ENCODE data around the gene RSAD2. TPM values are rescaled to one million over a fixed set of nuclear protein-coding genes. Genes with fewer than 3 reads are reported as not detected.
"Not testable (repeated sequence)": the region's sequence is repeated elsewhere in the genome, so short reads cannot be mapped to it uniquely, and the experiment has no call there.

RSAD2 gene
- total and polyA plus RNA-seq, 8 donors = 0.45 to 9.2 (median 1.4) TPM; not detected in 2

DNA sequence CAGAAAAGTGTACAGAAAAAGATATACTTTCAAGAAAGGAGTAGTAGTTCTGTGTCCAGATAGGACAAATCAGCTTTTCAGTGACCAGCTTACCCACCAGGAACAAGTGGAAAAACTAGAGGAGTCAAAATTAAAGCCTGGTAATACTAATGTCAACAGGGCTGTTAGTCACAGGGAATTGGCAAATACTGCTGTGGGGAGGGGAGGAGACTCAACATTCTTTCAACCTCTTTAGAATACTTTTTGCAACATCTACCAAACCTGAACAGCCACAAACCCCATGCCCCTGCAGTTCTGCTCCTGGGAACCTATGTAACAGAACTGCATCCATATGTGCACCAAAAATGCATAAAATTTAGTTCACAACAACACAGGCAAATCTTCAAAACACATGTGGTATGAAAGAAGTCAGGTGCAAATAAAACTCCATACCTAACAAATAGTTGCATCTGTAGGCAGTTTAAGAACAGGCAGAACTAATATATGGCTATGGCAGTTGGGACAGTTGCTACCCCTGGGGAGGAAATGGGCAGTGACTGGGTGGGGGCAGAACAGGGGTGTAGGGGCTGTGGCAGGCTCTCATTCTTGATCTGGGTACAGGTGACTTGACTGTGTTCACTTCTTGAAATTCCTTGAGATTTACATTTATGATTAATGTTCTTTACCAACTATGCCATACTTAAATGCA lies 21.6 kb upstream of the RSAD2 start:
- Histone ChIP-seq H3K36me3 (peaks cover 18 to 84% (median 61%) of the 10 kb centered on the region in 4 donors), H3K27me3 (no peaks in the 10 kb centered on the region), H3K27ac (no peak overlapping the region), H3K4me1 (peaks cover 0 to 10% (median 0%) of the 10 kb centered on the region in 4 donors), H3K9me3 (peaks cover 0 to 28% (median 16%) of the 10 kb centered on the region in 4 donors), H3K4me3 (no peak overlapping the region)
- TF ChIP-seq POLR2AphosphoS5 (IDR thresholded peaks at IDR 0.05) (no peak), EP300 (IDR thresholded peaks at IDR 0.05) (no peak), POLR2A (IDR thresholded peaks at IDR 0.05) (no peak)
- TF ChIP-seq, protein P1, sequence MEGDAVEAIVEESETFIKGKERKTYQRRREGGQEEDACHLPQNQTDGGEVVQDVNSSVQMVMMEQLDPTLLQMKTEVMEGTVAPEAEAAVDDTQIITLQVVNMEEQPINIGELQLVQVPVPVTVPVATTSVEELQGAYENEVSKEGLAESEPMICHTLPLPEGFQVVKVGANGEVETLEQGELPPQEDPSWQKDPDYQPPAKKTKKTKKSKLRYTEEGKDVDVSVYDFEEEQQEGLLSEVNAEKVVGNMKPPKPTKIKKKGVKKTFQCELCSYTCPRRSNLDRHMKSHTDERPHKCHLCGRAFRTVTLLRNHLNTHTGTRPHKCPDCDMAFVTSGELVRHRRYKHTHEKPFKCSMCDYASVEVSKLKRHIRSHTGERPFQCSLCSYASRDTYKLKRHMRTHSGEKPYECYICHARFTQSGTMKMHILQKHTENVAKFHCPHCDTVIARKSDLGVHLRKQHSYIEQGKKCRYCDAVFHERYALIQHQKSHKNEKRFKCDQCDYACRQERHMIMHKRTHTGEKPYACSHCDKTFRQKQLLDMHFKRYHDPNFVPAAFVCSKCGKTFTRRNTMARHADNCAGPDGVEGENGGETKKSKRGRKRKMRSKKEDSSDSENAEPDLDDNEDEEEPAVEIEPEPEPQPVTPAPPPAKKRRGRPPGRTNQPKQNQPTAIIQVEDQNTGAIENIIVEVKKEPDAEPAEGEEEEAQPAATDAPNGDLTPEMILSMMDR (IDR thresholded peaks at IDR 0.05) = no peak
- intact Hi-C loops (cut with DNase I; ENCODE audit: low total_unique reads) = no loop called here
- peak in 1 of 2 donors; percentile 48 for DNase-seq

DNA sequence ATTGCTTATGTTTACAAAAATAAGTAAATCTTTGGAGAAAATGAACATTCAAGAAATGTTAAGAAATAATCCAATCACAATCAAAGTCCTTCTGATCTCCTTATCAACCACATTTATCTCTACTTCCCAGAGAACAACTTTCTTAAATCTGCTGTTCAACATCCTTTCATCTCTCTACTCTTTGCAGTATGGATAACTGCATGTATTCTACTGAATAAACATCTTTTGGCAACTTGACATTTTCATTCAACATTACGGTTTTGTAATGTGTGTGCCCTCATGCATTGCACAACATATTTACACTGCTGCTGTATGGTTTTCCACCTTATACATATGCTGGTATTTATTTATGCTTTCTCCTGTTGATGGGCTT lies 21.0 kb upstream of the RSAD2 start:
- H3K36me3 ChIP-seq = peaks cover 15 to 84% (median 60%) of the 10 kb centered on the region in 4 donors
- DNase-seq = no peak
- no peak overlapping the region for H3K4me3 ChIP-seq
- TF ChIP-seq POLR2A (IDR thresholded peaks at IDR 0.05) (no peak), EP300 (IDR thresholded peaks at IDR 0.05) (no peak), POLR2AphosphoS5 (IDR thresholded peaks at IDR 0.05) (no peak)
- TF ChIP-seq, protein P1 (IDR thresholded peaks at IDR 0.05) = no peak
- H3K4me1 ChIP-seq = peaks cover 0 to 10% (median 0%) of the 10 kb centered on the region in 4 donors
- peaks cover 0 to 28% (median 13%) of the 10 kb centered on the region in 4 donors for H3K9me3 ChIP-seq
- intact Hi-C loops (cut with DNase I; ENCODE audit: low total_unique reads) = no loop called here
- WGBS, 5 donors = 48 to 82% (median 63%) methylated on average over 1 of the region's 1 CpG
- no peaks in the 10 kb centered on the region for H3K27me3 ChIP-seq
- no peak overlapping the region for H3K27ac ChIP-seq

DNA sequence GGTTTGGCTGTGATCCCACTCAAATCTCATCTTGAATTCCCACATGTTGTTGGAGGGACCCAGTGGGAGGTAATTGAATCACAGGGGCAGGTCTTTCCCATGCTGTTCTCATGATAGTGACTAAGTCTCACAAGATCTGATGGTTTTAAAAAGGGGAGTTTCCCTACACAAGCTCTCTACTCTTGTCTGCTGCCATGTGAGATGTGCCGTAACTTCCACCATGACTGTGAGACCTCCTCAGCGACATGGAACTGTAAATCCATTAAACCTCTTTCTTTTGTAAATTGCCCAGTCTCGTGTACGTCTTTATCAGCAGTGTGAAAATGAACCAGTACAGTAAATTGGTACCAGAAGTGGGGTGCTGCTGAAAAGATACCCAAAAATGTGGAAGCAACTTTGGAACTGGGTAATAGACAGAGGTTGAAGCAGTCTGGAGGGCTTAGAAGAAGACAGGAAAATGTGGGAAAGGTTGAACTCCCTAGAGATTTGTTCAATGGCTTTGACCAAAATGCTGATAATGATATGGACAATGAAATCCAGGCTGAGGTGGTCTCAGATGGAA lies 19.0 kb upstream of the RSAD2 start:
- H3K36me3 ChIP-seq = peaks cover 15 to 79% (median 56%) of the 10 kb centered on the region in 4 donors
- 95 to 98% (median 97%) methylated on average over 4 of the region's 4 CpGs for WGBS, 5 donors
- DNase-seq = not testable (repeated sequence)

DNA sequence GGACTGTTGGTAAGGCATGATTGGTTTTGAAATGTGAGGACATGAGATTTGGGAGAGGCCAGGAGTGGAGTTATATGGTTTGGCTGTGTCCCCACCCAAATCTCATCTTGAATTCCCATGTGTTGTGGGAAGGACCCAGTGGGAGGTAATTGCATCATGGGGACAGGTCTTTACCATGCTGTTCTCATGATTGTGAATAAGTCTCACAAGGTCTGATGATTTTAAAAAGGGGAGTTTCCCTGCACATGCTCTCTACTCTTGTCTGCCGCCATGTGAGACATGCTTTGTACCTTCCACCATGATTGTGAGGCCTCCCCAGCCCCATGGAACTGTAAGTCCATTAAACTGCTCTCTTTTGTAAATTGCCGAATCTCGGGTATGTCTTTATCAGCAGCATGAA lies 17.3 kb upstream of the RSAD2 start:
- Histone ChIP-seq H3K36me3 (peaks cover 15 to 63% (median 51%) of the 10 kb centered on the region in 4 donors), H3K4me3 (no peak overlapping the region), H3K4me1 (peaks cover 0 to 27% (median 8%) of the 10 kb centered on the region in 4 donors), H3K27ac (no peak overlapping the region), H3K9me3 (peaks cover 0 to 28% (median 13%) of the 10 kb centered on the region in 4 donors), H3K27me3 (no peaks in the 10 kb centered on the region)
- intact Hi-C loops (cut with DNase I; ENCODE audit: low total_unique reads) = no loop called here
- DNase-seq = no peak
- 89 to 99% (median 97%) methylated on average over 3 of the region's 3 CpGs for WGBS, 5 donors
- TF ChIP-seq POLR2A (IDR thresholded peaks at IDR 0.05) (no peak), POLR2AphosphoS5 (IDR thresholded peaks at IDR 0.05) (no peak), EP300 (IDR thresholded peaks at IDR 0.05) (no peak)
- TF ChIP-seq, protein P1 (IDR thresholded peaks at IDR 0.05) = no peak

More for the DNA sequence above, 19.0 kb upstream of the RSAD2 start:
- H3K27me3 ChIP-seq; intact Hi-C loops (cut with DNase I; ENCODE audit: low total_unique reads); H3K27ac ChIP-seq; H3K4me3 ChIP-seq: not testable (repeated sequence)
- Histone ChIP-seq H3K4me1 (peaks cover 0 to 11% (median 0%) of the 10 kb centered on the region in 4 donors), H3K9me3 (peaks cover 0 to 28% (median 13%) of the 10 kb centered on the region in 4 donors)
